HK-2 (cell line): ENCODE results near the gene SESN2.

Experiments used
- DNase-seq: peaks from one replicate; pipeline ENCODE4 v3.0.0-alpha.2; 2018; ENCODE audit not compliant: unreplicated experiment

Gene SESN2

GRCh38 chr1:28329395-28330153, 70.3 kb downstream of the SESN2 start:
- DNase-seq: no peak
